OCI-LY7 (cell line): ENCODE results near the gene COA8. TPM values are rescaled to one million over a fixed set of nuclear protein-coding genes. Genes with fewer than 3 reads are reported as not detected.

Experiments used
- BruUV-seq: library from RNA; stranded (reverse); fragments of 400-500 nt; replicated peaks from 2 replicates; lab custom pipeline; 2021; lab: Mats Ljungman, UMichigan
- CTCF ChIA-PET: fragments of 300-600 bp; sonication (Branson Sonifier 250); formaldehyde crosslinking; loops from one replicate; lab custom pipeline; 2022; ENCODE audit warnings: antibody characterized with exemption; ENCODE audit not compliant: unreplicated experiment; lab: Charles Lee
- POLR2A ChIA-PET: fragments of 300-600 bp; sonication (Branson Sonifier 250); formaldehyde crosslinking; loops from one replicate; lab custom pipeline; 2022; ENCODE audit warnings: antibody characterized with exemption; lab: Charles Lee
- DNase-seq: peaks from one replicate; pipeline ENCODE4 v3.0.0-alpha.2; 2015; ENCODE audit warnings: low spot score
- H2AFZ ChIP-seq: fragments of 200-600 bp; sonication (generic), shearing (Covaris generic); 2 replicates; pipeline ENCODE4 v1.6.1; 2014; ENCODE audit warnings: mild to moderate bottlenecking, antibody characterized with exemption, low read length, moderate library complexity
- H3K27ac ChIP-seq: fragments of 200-600 bp; sonication (generic); 2 replicates; pipeline ENCODE4 v1.5.1; 2014; ENCODE audit warnings: mixed run types, low read depth, mild to moderate bottlenecking, moderate library complexity, low read length, inconsistent platforms; ENCODE audit not compliant: poor library complexity, severe bottlenecking
- H3K36me3 ChIP-seq: fragments of 200-600 bp; sonication (generic); 2 replicates; pipeline ENCODE4 v1.6.1; 2014; ENCODE audit warnings: mild to moderate bottlenecking, antibody characterized with exemption, low read length, moderate library complexity, mixed read lengths; ENCODE audit not compliant: insufficient read depth
- H3K4me1 ChIP-seq: fragments of 200-600 bp; sonication (generic); 2 replicates; pipeline ENCODE4 v1.5.1; 2014; ENCODE audit warnings: mild to moderate bottlenecking, low read length; ENCODE audit not compliant: insufficient read depth, poor library complexity, severe bottlenecking
- H3K4me2 ChIP-seq: fragments of 200-600 bp; sonication (generic); 2 replicates; pipeline ENCODE4 v1.6.1; 2014; ENCODE audit warnings: mild to moderate bottlenecking, low read length
- H3K4me3 ChIP-seq: fragments of 200-600 bp; sonication (generic); 2 replicates; pipeline ENCODE4 v1.5.1; 2014; ENCODE audit warnings: mild to moderate bottlenecking, low read depth, low read length; ENCODE audit not compliant: poor library complexity, severe bottlenecking
- H3K79me2 ChIP-seq: fragments of 200-600 bp; sonication (generic); 2 replicates; pipeline ENCODE4 v1.6.1; 2016; ENCODE audit warnings: low read depth, mild to moderate bottlenecking, low read length, moderate library complexity, mixed read lengths; ENCODE audit not compliant: insufficient read depth
- H3K9me2 ChIP-seq: fragments of 200-600 bp; sonication (generic); 2 replicates; pipeline ENCODE4 v1.6.1; 2016; ENCODE audit warnings: mild to moderate bottlenecking, low read length, mixed read lengths; ENCODE audit not compliant: insufficient read depth
- H3K9me3 ChIP-seq: fragments of 200-600 bp; sonication (generic); 2 replicates; pipeline ENCODE4 v1.6.1; 2014; ENCODE audit warnings: mild to moderate bottlenecking, mixed run types, low read length, mixed read lengths
- H4K20me1 ChIP-seq: fragments of 200-600 bp; sonication (generic); 2 replicates; pipeline ENCODE4 v1.6.1; 2014; ENCODE audit warnings: mild to moderate bottlenecking, antibody characterized with exemption, low read length, moderate library complexity, mixed read lengths; ENCODE audit not compliant: insufficient read depth
- EZH2phosphoT487 ChIP-seq: fragments of 200-600 bp; sonication (generic); IDR thresholded peaks from 2 replicates; pipeline ENCODE4 v1.6.1; 2018; ENCODE audit warnings: low read depth, borderline replicate concordance, mild to moderate bottlenecking, mixed run types, antibody characterized with exemption, low read length, moderate library complexity, mixed read lengths
- intact Hi-C: fragments of 100-400 bp; cut with micrococcal nuclease; formaldehyde crosslinking; loops from one replicate; pipeline ENCODE4 v1.10.0; 2022; ENCODE audit not compliant: unreplicated experiment
- total RNA-seq, 2 experiments: library from RNA; depleted of rRNA in 1 of 2; stranded (reverse); fragments of >200 nt in 1 of 2; shearing (Covaris generic) in 1 of 2; gene quantifications; 2 replicates each; pipeline ENCODE4 v1.2.3, GENCODE V29; 2014 to 2022
- TF ChIP-seq, protein P1 (sequence below): fragments of 200-600 bp; sonication (generic); conservative IDR thresholded peaks from 2 replicates; pipeline ENCODE4 v1.5.1; 2014; ENCODE audit warnings: mild to moderate bottlenecking, antibody characterized with exemption, low read length, moderate library complexity, mixed read lengths

The COA8 gene
- total RNA-seq, 2 experiments from 2014 or later: 18.7 to 33.0 TPM

DNA sequence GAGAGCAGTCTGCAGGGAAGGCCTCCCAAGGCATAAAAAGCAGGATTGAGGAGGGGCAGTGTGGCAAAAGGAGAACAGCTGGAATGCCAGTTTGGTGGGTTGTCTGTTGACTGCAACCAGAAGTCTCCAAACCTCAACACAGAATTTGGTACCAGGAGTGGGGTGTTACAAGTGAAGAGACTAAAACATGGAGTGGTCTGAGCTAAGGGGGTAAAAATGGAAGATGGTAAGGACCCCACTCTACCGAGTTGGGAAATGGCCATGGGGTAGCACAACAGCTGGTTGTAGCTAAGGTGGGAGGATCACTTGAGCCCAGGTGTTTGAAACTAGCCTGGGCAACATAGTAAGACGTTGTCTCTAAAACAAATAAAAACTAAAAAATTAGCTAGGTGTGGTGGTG, 48.5 kb downstream of the COA8 start:
- no peaks in the 10 kb centered on the region for H3K79me2 ChIP-seq
- no peaks in the 10 kb centered on the region for H4K20me1 ChIP-seq
- intact Hi-C loops: no loop called here
- peaks cover 7% of the 10 kb centered on the region; the same call in 1 of the 2 replicates for H3K9me3 ChIP-seq
- no peaks in the 10 kb centered on the region for H3K36me3 ChIP-seq
- H3K9me2 ChIP-seq: no peaks in the 10 kb centered on the region
- H2AFZ ChIP-seq: no peak overlapping the region
- ChIA-PET POLR2A (no interaction called here), CTCF (no interaction called here)
- no peak overlapping the region for H3K4me3 ChIP-seq
- H3K27ac ChIP-seq: no peak overlapping the region
- no TSS peak for BruUV-seq
- H3K4me2 ChIP-seq: no peak overlapping the region
- TF ChIP-seq, protein P1, sequence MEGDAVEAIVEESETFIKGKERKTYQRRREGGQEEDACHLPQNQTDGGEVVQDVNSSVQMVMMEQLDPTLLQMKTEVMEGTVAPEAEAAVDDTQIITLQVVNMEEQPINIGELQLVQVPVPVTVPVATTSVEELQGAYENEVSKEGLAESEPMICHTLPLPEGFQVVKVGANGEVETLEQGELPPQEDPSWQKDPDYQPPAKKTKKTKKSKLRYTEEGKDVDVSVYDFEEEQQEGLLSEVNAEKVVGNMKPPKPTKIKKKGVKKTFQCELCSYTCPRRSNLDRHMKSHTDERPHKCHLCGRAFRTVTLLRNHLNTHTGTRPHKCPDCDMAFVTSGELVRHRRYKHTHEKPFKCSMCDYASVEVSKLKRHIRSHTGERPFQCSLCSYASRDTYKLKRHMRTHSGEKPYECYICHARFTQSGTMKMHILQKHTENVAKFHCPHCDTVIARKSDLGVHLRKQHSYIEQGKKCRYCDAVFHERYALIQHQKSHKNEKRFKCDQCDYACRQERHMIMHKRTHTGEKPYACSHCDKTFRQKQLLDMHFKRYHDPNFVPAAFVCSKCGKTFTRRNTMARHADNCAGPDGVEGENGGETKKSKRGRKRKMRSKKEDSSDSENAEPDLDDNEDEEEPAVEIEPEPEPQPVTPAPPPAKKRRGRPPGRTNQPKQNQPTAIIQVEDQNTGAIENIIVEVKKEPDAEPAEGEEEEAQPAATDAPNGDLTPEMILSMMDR: no peak
- TF ChIP-seq EZH2phosphoT487: no peak
- DNase-seq: no peak
- H3K4me1 ChIP-seq: peaks cover 14% of the 10 kb centered on the region

GRCh38 chr14:103613517-103613916, 50.8 kb downstream of the COA8 start:
- Histone ChIP-seq H3K9me3 (peaks cover 7% of the 10 kb centered on the region; the same call in 1 of the 2 replicates), H4K20me1 (no peaks in the 10 kb centered on the region), H3K4me1 (no peaks in the 10 kb centered on the region)

More at GRCh38 chr14:103613517-103613916, 50.8 kb downstream of the COA8 start:
- no peak for TF ChIP-seq EZH2phosphoT487
- TF ChIP-seq, protein P1: peak; percentile 70
- no peak overlapping the region for H2AFZ ChIP-seq
- CTCF ChIA-PET: no interaction called here
- intact Hi-C loops: no loop called here
- POLR2A ChIA-PET: interaction anchor here (0.9 kb wide), 1 partner anchor 11 kb away, joined by 3 read pairs; no protein-coding TSS in a partner anchor
- BruUV-seq: no TSS peak
- H3K79me2 ChIP-seq: no peaks in the 10 kb centered on the region
- DNase-seq: no peak
- H3K4me2 ChIP-seq: no peak overlapping the region
- H3K36me3 ChIP-seq: no peaks in the 10 kb centered on the region
- H3K9me2 ChIP-seq: no peaks in the 10 kb centered on the region
- H3K27ac ChIP-seq: no peak overlapping the region
- no peak overlapping the region for H3K4me3 ChIP-seq
